K562 treated with DMSO at 1 percent for 4 hours (cell line): ENCODE data around the gene TUFM. TPM values are rescaled to one million over a fixed set of nuclear protein-coding genes. Genes with fewer than 3 reads are reported as not detected.

Experiments used
- total RNA-seq: library from RNA; unstranded; fragments of 300-600 nt; gene quantifications from 2 replicates; pipeline ENCODE4 v1.2.3, GENCODE V29; 2022; ENCODE audit not compliant: insufficient read depth

Gene TUFM
- total RNA-seq, result 252 and 257 TPM in 2 replicates

DNA sequence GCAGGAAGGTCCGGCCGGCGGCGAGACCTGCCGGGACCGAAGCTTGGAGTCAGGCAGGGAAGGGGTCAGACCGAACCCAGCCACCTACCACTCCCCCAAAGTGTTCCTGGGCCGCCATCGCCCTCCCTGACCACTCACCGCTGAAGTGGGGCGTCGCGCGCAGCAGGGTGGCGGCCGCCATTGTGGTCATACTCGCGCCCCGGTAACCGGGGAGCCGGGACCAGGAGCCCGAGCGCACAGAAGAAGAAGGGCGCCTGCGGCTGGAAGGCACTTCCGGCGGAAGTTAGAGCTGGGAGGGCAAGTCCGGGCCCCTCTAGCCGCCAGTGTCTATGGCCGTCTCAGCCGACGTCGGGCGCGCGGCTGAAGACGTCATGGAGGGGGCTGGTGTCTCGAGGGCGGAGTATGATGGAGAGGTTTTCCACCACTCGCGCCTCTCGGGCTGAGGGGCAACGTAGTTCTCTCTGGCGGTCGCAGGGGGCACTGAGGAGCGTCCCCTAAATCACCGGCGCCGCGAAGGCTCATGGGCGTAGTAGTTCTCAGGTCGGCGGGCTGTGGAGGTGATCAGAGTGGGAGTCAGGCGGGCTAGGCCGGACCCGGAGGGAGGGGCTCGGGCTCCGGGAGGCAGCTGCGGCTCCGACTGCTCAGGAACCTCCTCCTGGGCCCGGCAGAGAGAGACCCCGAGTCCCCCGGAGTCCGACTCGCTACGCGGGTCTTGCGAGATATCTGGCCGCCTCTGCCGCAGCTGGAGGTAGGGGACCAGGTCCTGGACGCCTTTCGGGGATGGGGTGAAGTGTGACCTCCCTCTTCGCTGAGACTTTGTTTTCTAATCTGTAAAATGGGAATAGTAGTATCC is at the start of gene TUFM:
TUFM (minus strand) TSS at position 269 of the 853 bp plus-strand sequence; CDS start at position 190, 79 bp downstream.

DNA sequence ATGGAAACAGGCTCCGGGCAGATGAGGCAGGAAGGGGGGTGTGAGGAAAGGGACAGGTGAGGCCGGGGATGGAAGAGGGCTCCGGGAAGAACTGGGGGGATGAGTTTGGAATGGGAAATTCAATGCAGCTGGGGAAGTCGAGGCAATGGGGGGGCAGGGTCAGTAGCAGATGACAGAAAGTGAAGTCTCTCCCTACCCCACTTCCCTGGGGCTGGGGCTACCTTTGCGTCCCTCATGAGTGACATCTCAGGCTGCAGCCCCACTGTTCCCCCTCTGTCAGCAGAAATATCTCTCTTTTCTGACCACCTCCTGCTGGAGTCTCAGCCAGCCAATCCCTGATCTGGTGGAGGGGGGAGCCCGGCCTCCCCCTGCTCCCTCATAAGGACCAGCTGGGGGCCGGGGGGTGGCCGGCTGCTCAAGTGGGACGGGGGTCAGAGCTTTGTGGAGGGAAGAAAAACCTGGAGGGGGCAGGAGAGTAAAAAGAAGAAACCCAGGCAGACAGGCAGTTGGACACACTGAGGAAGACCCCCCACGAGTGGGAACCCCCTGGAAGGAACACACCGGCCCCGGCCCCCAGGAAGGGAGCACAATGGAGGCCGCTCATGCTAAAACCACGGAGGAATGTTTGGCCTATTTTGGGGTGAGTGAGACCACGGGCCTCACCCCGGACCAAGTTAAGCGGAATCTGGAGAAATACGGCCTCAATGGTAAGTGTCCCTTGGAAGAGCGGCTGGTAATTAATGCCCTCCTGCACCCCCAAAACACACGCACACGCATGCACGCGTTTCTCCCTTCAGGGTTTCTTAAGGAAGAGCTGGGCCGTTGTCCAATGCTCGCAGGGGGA is 32.2 kb upstream of the TUFM start, which contains the start of gene ATP2A1:
ATP2A1 (plus strand) TSS at position 406 of the 844 bp plus-strand sequence; CDS start at position 590, 184 bp downstream.

DNA sequence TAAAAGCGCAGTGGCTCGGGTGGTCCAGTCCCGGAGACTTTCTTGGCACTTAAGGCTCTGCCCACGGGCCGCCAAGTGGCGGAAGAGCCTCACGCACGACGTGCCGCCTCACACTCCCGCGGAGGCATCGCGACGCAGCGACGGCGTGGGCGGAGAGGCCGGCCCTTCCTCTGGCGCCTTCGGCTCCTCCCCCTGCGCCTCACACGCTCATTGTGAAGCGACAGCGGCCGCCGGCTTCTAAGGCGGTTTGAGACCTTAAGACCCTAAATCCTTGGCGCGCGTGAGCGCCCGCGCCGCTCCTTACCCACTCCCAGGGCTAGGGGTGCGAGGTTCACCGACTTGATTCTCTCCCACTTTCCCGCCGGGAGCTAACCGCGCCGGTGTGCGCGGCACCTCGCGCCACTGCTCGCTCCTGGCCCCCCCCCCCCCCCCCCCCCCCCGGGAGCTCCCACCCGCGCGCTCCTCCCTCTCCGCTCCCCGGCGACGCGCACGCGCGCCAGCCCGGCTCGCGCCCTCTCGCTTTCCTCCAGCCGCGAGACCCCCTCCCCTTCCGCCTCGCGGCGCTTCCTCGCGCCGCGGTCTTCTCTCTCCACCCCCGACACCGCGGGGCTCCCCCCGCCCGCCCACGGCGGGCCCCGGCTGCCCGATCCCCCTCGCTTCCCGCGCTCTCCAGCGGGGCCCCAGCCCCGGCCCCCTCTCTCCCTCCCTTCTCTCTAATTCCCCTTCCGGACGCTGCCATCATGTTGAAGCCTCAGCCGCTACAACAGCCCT is 23.4 kb downstream of the TUFM start, which contains the start of gene ATXN2L:
ATXN2L (plus strand) TSS at position 480 of the 771 bp plus-strand sequence; CDS start at position 741, 261 bp downstream.

Other genes with a start within 250 kb of the TUFM start
- 4.2 and 4.7 TPM in 2 replicates for gene SULT1A2, start 249.3 kb downstream of the TUFM start, total RNA-seq
- gene SULT1A1, start 236.3 kb downstream of the TUFM start, total RNA-seq, result 84.6 and 95.3 TPM in 2 replicates
- gene NPIPB8, start 208.3 kb downstream of the TUFM start, total RNA-seq, result not detected in 2 replicates
- 236 and 351 TPM in 2 replicates for gene EIF3C, start 134.9 kb downstream of the TUFM start, total RNA-seq
- 0.80 and 1.1 TPM in 2 replicates for gene NPIPB9, start 94.6 kb downstream of the TUFM start, total RNA-seq
- 242 and 282 TPM in 2 replicates for gene ATXN2L, start 23.3 kb downstream of the TUFM start, total RNA-seq
- 43.6 and 52.7 TPM in 2 replicates for gene SH2B1, start 17.5 kb upstream of the TUFM start, total RNA-seq
- gene ATP2A1, start 32.1 kb upstream of the TUFM start, total RNA-seq, result 5.5 and 7.3 TPM in 2 replicates
- 13.0 and 13.3 TPM in 2 replicates for gene RABEP2, start 78.9 kb upstream of the TUFM start, total RNA-seq
- 3.8 and 6.8 TPM in 2 replicates for gene CD19, start 85.6 kb upstream of the TUFM start, total RNA-seq
- 28.8 TPM in 2 replicates for gene NFATC2IP, start 104.6 kb upstream of the TUFM start, total RNA-seq
- 90.1 and 109 TPM in 2 replicates for gene SPNS1, start 128.4 kb upstream of the TUFM start, total RNA-seq
- gene LAT, start 138.7 kb upstream of the TUFM start, total RNA-seq, result 3.3 and 8.9 TPM in 2 replicates